NT2/D1 (cell line): Measurements from ENCODE around the gene SLC4A1AP.

Experiments
- SUZ12 ChIP-seq: IDR thresholded peaks from 2 replicates; pipeline ENCODE4 v1.6.1; 2011; ENCODE audit not compliant: insufficient read length, insufficient read depth; ENCODE audit errors: extremely low read depth
- YY1 ChIP-seq: IDR thresholded peaks from 2 replicates; pipeline ENCODE4 v1.6.1; 2011; ENCODE audit not compliant: insufficient read length, insufficient read depth
- ZNF274 ChIP-seq: IDR thresholded peaks from 2 replicates; pipeline ENCODE4 v1.6.1; 2011; ENCODE audit warnings: mild to moderate bottlenecking, low read depth, low read length

DNA sequence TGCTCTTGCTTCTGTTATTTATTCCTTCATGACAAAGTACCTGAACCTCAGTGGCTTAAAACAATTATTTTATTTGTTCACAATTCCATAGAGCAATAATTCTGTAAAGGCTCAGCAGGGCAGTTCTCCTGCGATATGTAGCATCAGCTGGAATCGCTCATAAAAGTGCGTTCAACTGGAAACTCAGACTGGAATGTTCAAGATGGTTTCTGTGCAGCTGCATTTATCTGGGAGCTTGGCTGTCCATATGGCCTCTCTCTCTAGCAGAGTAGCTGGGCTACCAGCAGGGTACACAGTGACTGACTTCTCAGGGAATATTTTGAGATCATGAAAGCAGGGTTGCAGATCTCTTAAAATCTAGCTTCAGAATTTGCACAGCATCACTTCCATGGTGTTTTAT, 48.4 kb upstream of the SLC4A1AP start:
- TF ChIP-seq ZNF274: no peak
- TF ChIP-seq YY1: no peak
- no peak for TF ChIP-seq SUZ12
